ENCODE data around the gene SLC2A3.

- no peak for TF ChIP-seq EZH2 (IDR thresholded peaks at IDR 0.05; ENCODE audit: borderline replicate concordance, low read depth, low read length, severe bottlenecking)
- TF ChIP-seq CTCF (IDR thresholded peaks at IDR 0.05; ENCODE audit: borderline replicate concordance, extremely low read depth, low read length, poor library complexity, severe bottlenecking), result no peak
Observed at GRCh38 chr12:7877420-7877819, 58.6 kb downstream of the SLC2A3 start.

Measured in DND-41 (cell line).